Panc1 (cell line): ENCODE results near the gene LMLN. TPM values are rescaled to one million over a fixed set of nuclear protein-coding genes. Genes with fewer than 3 reads are reported as not detected.
A peak's percentile ranks its signal among the peaks of the same experiment; 100 is the strongest.

Experiments used
- ATAC-seq: fragments of 200-7000 bp; cut with Tn5 transposase; 2 replicates; pipeline ENCODE4 v1.9.1; 2020; ENCODE audit warnings: mild to moderate bottlenecking, moderate library complexity
- Bru-seq: library from RNA; stranded (reverse); fragments of 400-500 nt; gene quantifications from one replicate; lab custom pipeline; 2021; lab: Mats Ljungman, UMichigan
- BruChase-seq, 2 experiments: library from RNA; stranded (reverse); fragments of 400-500 nt; gene quantifications; one replicate each; lab custom pipeline; 2021; lab: Mats Ljungman, UMichigan
- BruUV-seq: library from RNA; stranded (reverse); fragments of 400-500 nt; replicated peaks from 2 replicates; lab custom pipeline; 2021; lab: Mats Ljungman, UMichigan
- CTCF ChIA-PET: fragments of 300-600 bp; sonication (Branson Sonifier 250); formaldehyde crosslinking; loops from one replicate; lab custom pipeline; 2022; ENCODE audit warnings: antibody characterized with exemption; lab: Charles Lee
- POLR2A ChIA-PET: fragments of 300-600 bp; sonication (Branson Sonifier 250); formaldehyde crosslinking; loops from one replicate; lab custom pipeline; 2022; ENCODE audit warnings: antibody characterized with exemption; lab: Charles Lee
- DNase-seq: peaks from one replicate; pipeline ENCODE4 v3.0.0-alpha.2; 2010; ENCODE audit warnings: low read depth, low spot score
- H3K27ac ChIP-seq: 2 replicates; pipeline ENCODE4 v1.5.1; 2011; ENCODE audit warnings: mild to moderate bottlenecking, low read length, inconsistent platforms
- H3K27me3 ChIP-seq: fragments of 200-500 bp; sonication (Bioruptor generic); 2 replicates; pipeline ENCODE4 v1.6.0; 2014; ENCODE audit warnings: low read length, inconsistent platforms; ENCODE audit not compliant: control insufficient read depth, insufficient read depth
- H3K36me3 ChIP-seq: fragments of 200-500 bp; sonication (Bioruptor generic); 2 replicates; pipeline ENCODE4 v1.5.1; 2014; ENCODE audit warnings: inconsistent platforms, mild to moderate bottlenecking, low read length, moderate library complexity; ENCODE audit not compliant: control insufficient read depth, insufficient read depth
- H3K4me1 ChIP-seq: 2 replicates; pipeline ENCODE4 v1.5.1; 2011; ENCODE audit warnings: inconsistent platforms, mild to moderate bottlenecking, low read length, moderate library complexity; ENCODE audit not compliant: control insufficient read depth, insufficient read depth
- H3K4me3 ChIP-seq, 2 experiments: 2 replicates each; pipeline ENCODE4 v1.5.1; 2011 to 2012; ENCODE audit warnings: low read depth in 2 of 2, low read length in 2 of 2, mild to moderate bottlenecking in 2 of 2, inconsistent platforms in 1 of 2, moderate library complexity in 1 of 2
- H3K9me3 ChIP-seq: fragments of 200-500 bp; sonication (Bioruptor generic); 2 replicates; pipeline ENCODE4 v1.5.1; 2014; ENCODE audit warnings: low read depth, mild to moderate bottlenecking, inconsistent platforms, low read length, moderate library complexity; ENCODE audit not compliant: control insufficient read depth, insufficient read depth
- CTCF ChIP-seq: fragments of 450-650 bp; IDR thresholded peaks from 2 replicates; pipeline ENCODE4 v1.5.1; 2017; ENCODE audit warnings: mild to moderate bottlenecking
- POLR2AphosphoS5 ChIP-seq: IDR thresholded peaks from 2 replicates; pipeline ENCODE4 v1.6.1; 2012; ENCODE audit warnings: mild to moderate bottlenecking, low read depth, low read length, moderate library complexity
- REST ChIP-seq, 2 experiments: IDR thresholded peaks; 2 replicates each; pipeline ENCODE4 v1.6.1; 2011 to 2012; ENCODE audit warnings: low read depth in 2 of 2, control low read depth in 1 of 2, low read length in 1 of 2, mild to moderate bottlenecking in 1 of 2, moderate library complexity in 1 of 2; ENCODE audit not compliant: insufficient read depth in 1 of 2
- SIN3A ChIP-seq: IDR thresholded peaks from 2 replicates; pipeline ENCODE4 v1.6.1; 2012; ENCODE audit warnings: low read depth, mild to moderate bottlenecking, low read length, moderate library complexity, borderline replicate concordance; ENCODE audit not compliant: insufficient read depth
- TCF7L2 ChIP-seq: IDR thresholded peaks from 2 replicates; pipeline ENCODE4 v1.6.1; 2011; ENCODE audit warnings: mild to moderate bottlenecking, low read depth, low read length, inconsistent platforms
- in situ Hi-C: cut with HindIII; loops from 2 replicates; pipeline ENCODE4 v1.10.0; 2016; ENCODE audit warnings: low sequenced_read_pairs, low pct_unique_long_range_greater_than_20kb
- intact Hi-C: fragments of 100-400 bp; cut with micrococcal nuclease; formaldehyde crosslinking; loops from one replicate; pipeline ENCODE4 v1.10.0; 2022; ENCODE audit not compliant: unreplicated experiment
- long read RNA-seq: library from polyadenylated mRNA; unstranded; transcript quantifications from one replicate; pipeline ENCODE4 v2.0.0, GENCODE V29; 2021; ENCODE audit not compliant: unreplicated experiment
- polyA plus RNA-seq: library from polyadenylated mRNA; unstranded; fragments of >200 nt; gene quantifications from one replicate; pipeline ENCODE4 v1.2.1, GENCODE V29; 2012; ENCODE audit warnings: missing spikeins; ENCODE audit not compliant: insufficient read length
- total RNA-seq: library from RNA; stranded (reverse); gene quantifications from one replicate; pipeline ENCODE4 v1.2.1, GENCODE V29; 2021; ENCODE audit not compliant: unreplicated experiment

LMLN gene, protein sequence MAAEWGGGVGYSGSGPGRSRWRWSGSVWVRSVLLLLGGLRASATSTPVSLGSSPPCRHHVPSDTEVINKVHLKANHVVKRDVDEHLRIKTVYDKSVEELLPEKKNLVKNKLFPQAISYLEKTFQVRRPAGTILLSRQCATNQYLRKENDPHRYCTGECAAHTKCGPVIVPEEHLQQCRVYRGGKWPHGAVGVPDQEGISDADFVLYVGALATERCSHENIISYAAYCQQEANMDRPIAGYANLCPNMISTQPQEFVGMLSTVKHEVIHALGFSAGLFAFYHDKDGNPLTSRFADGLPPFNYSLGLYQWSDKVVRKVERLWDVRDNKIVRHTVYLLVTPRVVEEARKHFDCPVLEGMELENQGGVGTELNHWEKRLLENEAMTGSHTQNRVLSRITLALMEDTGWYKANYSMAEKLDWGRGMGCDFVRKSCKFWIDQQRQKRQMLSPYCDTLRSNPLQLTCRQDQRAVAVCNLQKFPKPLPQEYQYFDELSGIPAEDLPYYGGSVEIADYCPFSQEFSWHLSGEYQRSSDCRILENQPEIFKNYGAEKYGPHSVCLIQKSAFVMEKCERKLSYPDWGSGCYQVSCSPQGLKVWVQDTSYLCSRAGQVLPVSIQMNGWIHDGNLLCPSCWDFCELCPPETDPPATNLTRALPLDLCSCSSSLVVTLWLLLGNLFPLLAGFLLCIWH
- total RNA-seq (21.8 TPM), Bru-seq, nascent RNA (percentile 58 among the genes with signal in this experiment), BruChase-seq, experiment 1, labeled RNA remaining after a 2-hour chase (percentile 61 among the genes with signal in this experiment), BruChase-seq, experiment 2, labeled RNA remaining after a 6-hour chase (percentile 70 among the genes with signal in this experiment)
- polyA plus RNA-seq = 7.1 TPM
- long read RNA-seq, full-length matches to known transcripts = 32 of 43 reads
- long read RNA-seq, partial matches to known transcripts = 2 of 43 reads
- long read RNA-seq, other reads (novel, unspliced or antisense) = 9 of 43 reads

GRCh38 chr3:197959891-197960693 is at the start of gene LMLN:
Gene LMLN, plus strand, starts transcription at chr3:197960217. Its CDS starts 29 bp downstream, at chr3:197960246.
- intact Hi-C loops (loop anchor here (5.0 kb wide), 1 partner anchor 127 kb away; no protein-coding TSS in a partner anchor), in situ Hi-C loops (no loop called here)
- ChIA-PET CTCF (no interaction called here), POLR2A (interaction anchor here (0.9 kb wide), 1 partner anchor 10 kb away, joined by 3 read pairs; no protein-coding TSS in a partner anchor)
- peak; percentile 83 for DNase-seq
- H3K4me3 ChIP-seq = peak within 1 kb of the TSS; percentile 69 to 94
- H3K4me1 ChIP-seq = peaks cover 37% of the 10 kb centered on the region
- TF ChIP-seq POLR2AphosphoS5 (peak; percentile 75), CTCF (no peak), REST (IDR thresholded peaks at IDR 0.05; ENCODE audit: insufficient read depth in 1 of 2, low read depth in 2 of 2, low read length in 1 of 2) (no peak), SIN3A (peak; percentile 91; the same call in 1 of the 2 replicates), TCF7L2 (peak; percentile 99)
- peak; percentile 91 for ATAC-seq
- H3K9me3 ChIP-seq = no peaks in the 10 kb centered on the region
- H3K27ac ChIP-seq = peak within 1 kb of the TSS; percentile 99
- H3K27me3 ChIP-seq = no peaks in the 10 kb centered on the region
- BruUV-seq = no TSS peak
- no peaks in the 10 kb centered on the region for H3K36me3 ChIP-seq
